PFSK-1 (cell line): Measurements from ENCODE around the gene G3BP2.

ENCODE experiments used
- FOXP2 ChIP-seq: optimal IDR thresholded peaks from 2 replicates; pipeline ENCODE3; 2011; ENCODE audit warnings: borderline replicate concordance, control low read depth, inconsistent platforms; ENCODE audit not compliant: insufficient read depth; ENCODE audit errors: extremely low read length, extremely low read depth
- POLR2AphosphoS5 ChIP-seq: IDR thresholded peaks from 2 replicates; pipeline ENCODE4 v1.6.1; 2012; ENCODE audit warnings: low read depth, mild to moderate bottlenecking, control low read depth, low read length, moderate library complexity
- REST ChIP-seq, 2 experiments: IDR thresholded peaks; 2 replicates each; pipeline versions ENCODE4 v1.6.1 to v1.8.0; 2011 to 2012; ENCODE audit warnings: low read depth in 2 of 2, low read length in 2 of 2, control low read depth in 1 of 2, inconsistent platforms in 1 of 2, mild to moderate bottlenecking in 1 of 2, moderate library complexity in 1 of 2; ENCODE audit not compliant: insufficient read depth in 1 of 2
- SIN3A ChIP-seq: IDR thresholded peaks from 2 replicates; pipeline ENCODE4 v1.6.1; 2012; ENCODE audit warnings: mild to moderate bottlenecking, low read length, moderate library complexity, borderline replicate concordance; ENCODE audit not compliant: insufficient read depth
- TAF1 ChIP-seq: IDR thresholded peaks from 2 replicates; pipeline ENCODE4 v1.6.1; 2012; ENCODE audit warnings: low read length, control low read depth, borderline replicate concordance; ENCODE audit not compliant: insufficient read depth

GRCh38 chr4:75634951-75635350, 38.3 kb downstream of the G3BP2 start:
- no peak for TF ChIP-seq REST (IDR thresholded peaks at IDR 0.05; ENCODE audit: insufficient read depth in 1 of 2, low read depth in 2 of 2, low read length in 2 of 2)
- TF ChIP-seq SIN3A = no peak
- TF ChIP-seq POLR2AphosphoS5 = no peak
- no peak for TF ChIP-seq TAF1
- TF ChIP-seq FOXP2 = no peak
